HCT116 (cell line): Measurements from ENCODE around the gene RAB5A. TPM values are rescaled to one million over a fixed set of nuclear protein-coding genes. Genes with fewer than 3 reads are reported as not detected.
A peak's percentile ranks its signal among the peaks of the same experiment; 100 is the strongest.
"Not testable (repeated sequence)": the region's sequence is repeated elsewhere in the genome, so short reads cannot be mapped to it uniquely, and the experiment has no call there.

ENCODE experiments used
- ATAC-seq: fragments of 200-7000 bp; cut with Tn5 transposase; 2 replicates; pipeline ENCODE4 v1.9.1; 2020; ENCODE audit warnings: mild to moderate bottlenecking, moderate library complexity
- BruUV-seq: library from RNA; stranded (reverse); fragments of 400-500 nt; replicated peaks from 2 replicates; lab custom pipeline; 2021; lab: Mats Ljungman, UMichigan
- CTCF ChIA-PET: fragments of 300-600 bp; sonication (Branson Sonifier 250); formaldehyde crosslinking; loops from one replicate; lab custom pipeline; 2021; ENCODE audit warnings: antibody characterized with exemption; lab: Charles Lee
- POLR2A ChIA-PET: fragments of 300-600, 350-600 bp; sonication (Branson Sonifier 250); formaldehyde crosslinking; loops from one replicate; lab custom pipeline; 2021; ENCODE audit warnings: antibody characterized with exemption; lab: Charles Lee
- RAD21 ChIA-PET, 2 experiments: fragments of 300-600 bp; sonication (Branson Sonifier 250); formaldehyde crosslinking; loops; one replicate each; lab custom pipeline; 2023; ENCODE audit warnings: low total read pairs in 2 of 2; ENCODE audit not compliant: uncharacterized antibody in 2 of 2, unreplicated experiment in 2 of 2, low non-redundant PET in 1 of 2; lab: Charles Lee
- DNase-seq: peaks from one replicate; pipeline ENCODE4 v3.0.0-alpha.2; 2010; ENCODE audit warnings: low read depth, low spot score
- H2AFZ ChIP-seq: fragments of 200-600 bp; shearing (Covaris generic), sonication (generic); 2 replicates; pipeline ENCODE4 v1.6.1; 2017; ENCODE audit warnings: low read depth, mixed run types, mixed read lengths, antibody characterized with exemption, low read length; ENCODE audit not compliant: poor library complexity, severe bottlenecking
- H3K27ac ChIP-seq: 2 replicates; pipeline ENCODE4 v1.5.1; 2012; ENCODE audit warnings: low read depth, low read length
- H3K27me3 ChIP-seq: fragments of 200-600 bp; sonication (generic); 2 replicates; pipeline ENCODE4 v1.6.1; 2016; ENCODE audit warnings: mixed run types, low read length, mixed read lengths; ENCODE audit not compliant: insufficient read depth
- H3K36me3 ChIP-seq, 2 experiments: fragments of 200-500 bp in 1 of 2; fragments of 200-600 bp in 1 of 2; sonication (Bioruptor generic) in 1 of 2; sonication (generic) in 1 of 2; 2 replicates each; pipeline versions ENCODE4 v1.5.1 to v1.6.1; 2014 to 2016; ENCODE audit warnings: low read length in 2 of 2, inconsistent platforms in 1 of 2, mixed read lengths in 1 of 2, mixed run types in 1 of 2; ENCODE audit not compliant: insufficient read depth in 2 of 2, control insufficient read depth in 1 of 2
- H3K4me1 ChIP-seq, 2 experiments: fragments of 200-600 bp in 1 of 2; sonication (generic) in 1 of 2; 2 replicates each; pipeline versions ENCODE4 v1.5.1 to v1.6.1; 2012 to 2017; ENCODE audit warnings: low read length in 2 of 2, inconsistent platforms in 1 of 2, mild to moderate bottlenecking in 1 of 2, mixed read lengths in 1 of 2, mixed run types in 1 of 2, moderate library complexity in 1 of 2; ENCODE audit not compliant: insufficient read depth in 2 of 2, control insufficient read depth in 1 of 2
- H3K4me2 ChIP-seq: fragments of 200-600 bp; sonication (generic); 2 replicates; pipeline ENCODE4 v1.6.1; 2017; ENCODE audit warnings: mixed run types, low read length, mixed read lengths
- H3K4me3 ChIP-seq, 2 experiments: fragments of 200-600 bp in 1 of 2; sonication (generic) in 1 of 2; replicated peaks in 1 of 2; 2 replicates each; pipeline ENCODE4 v1.5.1; 2011 to 2016; ENCODE audit warnings: low read length in 2 of 2, control low read depth in 1 of 2, low read depth in 1 of 2, mild to moderate bottlenecking in 1 of 2, mixed read lengths in 1 of 2, mixed run types in 1 of 2
- H3K79me2 ChIP-seq: fragments of 200-600 bp; sonication (generic); 2 replicates; pipeline ENCODE4 v1.6.1; 2017; ENCODE audit warnings: mild to moderate bottlenecking, mixed run types, low read length, moderate library complexity, mixed read lengths; ENCODE audit not compliant: insufficient read depth
- H3K9ac ChIP-seq: fragments of 200-600 bp; sonication (generic); 2 replicates; pipeline ENCODE4 v1.6.1; 2016; ENCODE audit warnings: low read length, mixed read lengths
- H3K9me2 ChIP-seq: fragments of 200-600 bp; sonication (generic), shearing (Covaris generic); 2 replicates; pipeline ENCODE4 v1.6.1; 2017; ENCODE audit warnings: mixed run types, mild to moderate bottlenecking, moderate library complexity; ENCODE audit not compliant: insufficient read depth
- H3K9me3 ChIP-seq, 2 experiments: fragments of 200-500 bp in 1 of 2; fragments of 200-600 bp in 1 of 2; sonication (Bioruptor generic) in 1 of 2; sonication (generic) in 1 of 2; 2 replicates each; pipeline ENCODE4 v1.6.1; 2014 to 2017; ENCODE audit warnings: low read length in 2 of 2, mixed read lengths in 2 of 2, inconsistent platforms in 1 of 2, low read depth in 1 of 2, mild to moderate bottlenecking in 1 of 2, mixed run types in 1 of 2, moderate library complexity in 1 of 2; ENCODE audit not compliant: control insufficient read depth in 1 of 2, insufficient read depth in 1 of 2
- H4K20me1 ChIP-seq: fragments of 200-600 bp; sonication (generic), shearing (Covaris generic); 2 replicates; pipeline ENCODE4 v1.6.1; 2017; ENCODE audit warnings: mixed run types, mild to moderate bottlenecking, moderate library complexity; ENCODE audit not compliant: insufficient read depth
- ATF3 ChIP-seq: IDR thresholded peaks from 2 replicates; pipeline ENCODE4 v1.6.1; 2012
- EGR1 ChIP-seq: IDR thresholded peaks from 2 replicates; pipeline ENCODE4 v1.6.1; 2012; ENCODE audit warnings: low read depth
- EZH2 ChIP-seq: fragments of 200-600 bp; sonication (generic); IDR thresholded peaks from 2 replicates; pipeline ENCODE4 v1.6.1; 2017; ENCODE audit warnings: antibody characterized with exemption, mixed run types
- MAX ChIP-seq: IDR thresholded peaks from 2 replicates; pipeline ENCODE4 v1.6.1; 2012
- RAD21 ChIP-seq: IDR thresholded peaks from 2 replicates; pipeline ENCODE4 v1.6.1; 2012; ENCODE audit warnings: low read depth, mild to moderate bottlenecking
- SIN3A ChIP-seq: IDR thresholded peaks from 2 replicates; pipeline ENCODE4 v1.6.1; 2012; ENCODE audit warnings: low read depth
- SRF ChIP-seq: IDR thresholded peaks from 2 replicates; pipeline ENCODE4 v1.6.1; 2012; ENCODE audit warnings: low read depth
- TCF7L2 ChIP-seq: IDR thresholded peaks from 2 replicates; pipeline ENCODE4 v1.7.0; 2011; ENCODE audit warnings: borderline replicate concordance, inconsistent platforms; ENCODE audit not compliant: insufficient read depth, insufficient read length; ENCODE audit errors: extremely low read depth
- ZBTB33 ChIP-seq: IDR thresholded peaks from 2 replicates; pipeline ENCODE4 v1.6.1; 2011; ENCODE audit warnings: mild to moderate bottlenecking, low read length, moderate library complexity; ENCODE audit not compliant: insufficient replicate concordance; ENCODE audit errors: extremely low read depth
- ZFX ChIP-seq: fragments of 450-650 bp; IDR thresholded peaks from 2 replicates; pipeline ENCODE4 v1.6.1; 2017
- ZNF274 ChIP-seq: fragments of 200-500 bp; sonication (Bioruptor generic); IDR thresholded peaks from 2 replicates; pipeline ENCODE4 v1.6.1; 2014; ENCODE audit warnings: mild to moderate bottlenecking, low read depth, low read length, inconsistent platforms
- intact Hi-C: fragments of 100-400 bp; cut with micrococcal nuclease; formaldehyde crosslinking; loops from 2 replicates; pipeline ENCODE4 v1.10.0; 2022
- total RNA-seq: library from RNA; stranded (reverse); gene quantifications from one replicate; pipeline ENCODE4 v1.2.1, GENCODE V29; 2021; ENCODE audit not compliant: unreplicated experiment

RAB5A gene
- total RNA-seq, 1 experiment from 2014 or later: 45.0 TPM

- H3K4me2 ChIP-seq: peak overlapping the region; percentile 61
- H2AFZ ChIP-seq, RAD21 ChIA-PET, BruUV-seq, CTCF ChIA-PET, H3K36me3 ChIP-seq, H3K27me3 ChIP-seq, H3K27ac ChIP-seq, POLR2A ChIA-PET, DNase-seq, H3K9me3 ChIP-seq, H4K20me1 ChIP-seq, intact Hi-C loops, H3K9me2 ChIP-seq: not testable (repeated sequence)
- 0 out of 4 replicates have a peak overlapping the region, but pooled peaks of 1 of the 2 experiments have one; percentile 20 for H3K4me3 ChIP-seq
- peak; percentile 54 for ATAC-seq
- peaks cover 94% of the 10 kb centered on the region for H3K79me2 ChIP-seq
- H3K4me1 ChIP-seq: peaks cover 12 to 23% of the 10 kb centered on the region in 2 experiments
- peak overlapping the region; percentile 16; the same call in 1 of the 2 replicates for H3K9ac ChIP-seq
Observed at GRCh38 chr3:19957354-19957753, 10.5 kb downstream of the RAB5A start.

- intact Hi-C loops: no loop called here
- Histone ChIP-seq H4K20me1 (no peaks in the 10 kb centered on the region), H3K27ac (no peak overlapping the region), H3K27me3 (no peaks in the 10 kb centered on the region), H3K9me2 (no peaks in the 10 kb centered on the region), H3K4me2 (no peak overlapping the region), H3K9ac (no peak overlapping the region), H3K36me3 (peaks cover 0 to 2% of the 10 kb centered on the region in 2 experiments; a peak in 1 of 4 replicates), H3K9me3 (no peaks in the 10 kb centered on the region), H3K4me3 (no peak overlapping the region), H3K79me2 (peaks cover 94% of the 10 kb centered on the region), H3K4me1 (peaks cover 12 to 23% of the 10 kb centered on the region in 2 experiments), H2AFZ (no peak overlapping the region)
- TF ChIP-seq ZNF274 (no peak), RAD21 (no peak), EGR1 (no peak), EZH2 (no peak), MAX (no peak), ATF3 (no peak), ZBTB33 (no peak), SIN3A (no peak), TCF7L2 (no peak), ZFX (no peak), SRF (no peak)
- DNase-seq (no peak), ATAC-seq (no peak)
- ChIA-PET CTCF (no interaction called here), POLR2A (no interaction called here), RAD21 (no interaction called here)
- BruUV-seq: no TSS peak
Observed at GRCh38 chr3:19959505-19959904, 12.6 kb downstream of the RAB5A start.
